ENCODE data around the gene GRK5.

GRK5 gene

GRCh38 chr10:119210633-119211032 lies 3.3 kb downstream of the GRK5 start:
- Histone ChIP-seq H3K36me3 (ENCODE audit: control insufficient read depth, insufficient read depth, low read length) (no peaks in the 10 kb centered on the region), H3K27ac (ENCODE audit: low read depth, low read length) (no peak overlapping the region), H3K4me1 (ENCODE audit: control insufficient read depth, insufficient read depth, low read length) (peaks cover 28% of the 10 kb centered on the region), H3K27me3 (ENCODE audit: control insufficient read depth, insufficient read depth, low read length) (peaks cover 18% of the 10 kb centered on the region), H3K9me3 (ENCODE audit: control insufficient read depth, insufficient read depth, low read length) (no peaks in the 10 kb centered on the region), H3K9ac (ENCODE audit: low read depth, low read length) (no peak overlapping the region), H3K4me3 (ENCODE audit: low read depth, low read length) (no peak overlapping the region)

GRCh38 chr10:119211176-119211575 lies 3.8 kb downstream of the GRK5 start:
- Histone ChIP-seq H3K27me3 (ENCODE audit: control insufficient read depth, insufficient read depth, low read length) (peaks cover 18% of the 10 kb centered on the region), H3K4me3 (ENCODE audit: low read depth, low read length) (no peak overlapping the region), H3K27ac (ENCODE audit: low read depth, low read length) (no peak overlapping the region), H3K36me3 (ENCODE audit: control insufficient read depth, insufficient read depth, low read length) (no peaks in the 10 kb centered on the region), H3K4me1 (ENCODE audit: control insufficient read depth, insufficient read depth, low read length) (peaks cover 28% of the 10 kb centered on the region), H3K9me3 (ENCODE audit: control insufficient read depth, insufficient read depth, low read length) (no peaks in the 10 kb centered on the region), H3K9ac (ENCODE audit: low read depth, low read length) (no peak overlapping the region)

DNA sequence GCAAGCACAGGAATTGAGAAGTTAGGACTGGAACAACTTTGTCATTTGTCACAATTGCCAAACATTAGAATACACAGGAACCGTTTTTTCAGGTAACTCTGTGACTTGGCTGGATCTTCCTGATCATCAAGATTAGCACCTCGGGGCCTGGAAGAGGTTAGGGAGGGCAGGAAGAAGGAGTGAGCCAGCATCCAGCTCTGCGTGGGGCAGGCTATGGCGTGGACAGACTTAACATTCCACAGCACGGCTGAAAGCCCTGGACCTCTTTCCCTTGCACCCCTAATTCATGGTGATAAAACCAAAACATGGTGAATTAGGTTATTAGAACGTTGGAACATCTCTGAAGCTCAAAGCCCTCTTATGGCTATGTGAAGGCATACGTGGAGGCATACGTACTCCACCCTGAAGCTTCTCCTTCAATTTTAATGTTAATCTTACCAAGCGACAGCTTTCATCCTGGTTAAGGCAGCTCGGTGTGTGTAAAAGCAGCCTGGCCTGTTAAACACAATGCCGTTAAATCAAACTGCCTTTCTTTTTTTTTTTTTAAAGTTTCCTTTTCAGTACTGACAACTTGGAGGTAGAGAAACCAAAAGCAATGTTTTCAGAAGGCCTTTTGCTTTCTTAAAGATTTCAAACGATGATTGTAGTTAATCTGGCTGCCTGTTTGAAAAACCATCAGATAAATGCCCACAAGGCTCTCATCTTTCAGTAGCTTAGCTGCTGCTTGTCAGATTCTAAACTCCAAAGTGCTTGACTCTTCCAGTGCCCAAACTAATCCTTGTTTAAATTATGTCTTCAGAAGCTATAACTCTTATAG lies 4.5 kb downstream of the GRK5 start:
- Histone ChIP-seq H3K36me3 (ENCODE audit: control insufficient read depth, insufficient read depth, low read length) (no peaks in the 10 kb centered on the region), H3K9ac (ENCODE audit: low read depth, low read length) (no peak overlapping the region), H3K4me3 (ENCODE audit: low read depth, low read length) (no peak overlapping the region), H3K4me1 (ENCODE audit: control insufficient read depth, insufficient read depth, low read length) (peaks cover 28% of the 10 kb centered on the region), H3K9me3 (ENCODE audit: control insufficient read depth, insufficient read depth, low read length) (no peaks in the 10 kb centered on the region), H3K27me3 (ENCODE audit: control insufficient read depth, insufficient read depth, low read length) (peaks cover 18% of the 10 kb centered on the region), H3K27ac (ENCODE audit: low read depth, low read length) (no peak overlapping the region)

- Histone ChIP-seq H3K36me3 (ENCODE audit: control insufficient read depth, insufficient read depth, low read length) (no peaks in the 10 kb centered on the region), H3K27me3 (ENCODE audit: control insufficient read depth, insufficient read depth, low read length) (no peaks in the 10 kb centered on the region), H3K27ac (ENCODE audit: low read depth, low read length) (no peak overlapping the region), H3K4me3 (ENCODE audit: low read depth, low read length) (no peak overlapping the region), H3K4me1 (ENCODE audit: control insufficient read depth, insufficient read depth, low read length) (peaks cover 20% of the 10 kb centered on the region), H3K9me3 (ENCODE audit: control insufficient read depth, insufficient read depth, low read length) (no peaks in the 10 kb centered on the region), H3K9ac (ENCODE audit: low read depth, low read length) (no peak overlapping the region)
These were observed 8.0 kb downstream of the GRK5 start for GRCh38 chr10:119215371-119215770.

DNA sequence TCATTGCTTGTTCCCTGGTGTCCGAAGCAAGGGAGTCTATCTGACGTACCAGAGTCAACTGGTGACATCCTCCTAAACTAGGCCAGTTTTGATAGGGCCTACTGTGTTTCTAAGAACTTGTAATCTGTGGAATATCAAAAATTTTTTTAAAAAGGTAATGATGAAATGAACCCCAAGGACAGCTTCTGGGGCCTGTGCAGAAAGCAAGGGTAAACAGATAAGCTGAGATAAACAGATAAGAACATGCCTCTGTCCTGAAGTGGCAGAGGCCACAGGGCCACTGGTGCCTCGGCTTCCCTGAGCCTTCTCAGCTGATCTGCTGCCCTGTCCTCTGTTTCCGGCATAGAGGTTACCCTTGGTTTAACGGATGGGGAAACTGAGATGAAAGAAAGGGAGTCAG lies 8.8 kb downstream of the GRK5 start:
- Histone ChIP-seq H3K9me3 (ENCODE audit: control insufficient read depth, insufficient read depth, low read length) (no peaks in the 10 kb centered on the region), H3K4me3 (ENCODE audit: low read depth, low read length) (no peak overlapping the region), H3K36me3 (ENCODE audit: control insufficient read depth, insufficient read depth, low read length) (no peaks in the 10 kb centered on the region), H3K27me3 (ENCODE audit: control insufficient read depth, insufficient read depth, low read length) (no peaks in the 10 kb centered on the region), H3K27ac (ENCODE audit: low read depth, low read length) (no peak overlapping the region), H3K9ac (ENCODE audit: low read depth, low read length) (no peak overlapping the region), H3K4me1 (ENCODE audit: control insufficient read depth, insufficient read depth, low read length) (peaks cover 20% of the 10 kb centered on the region)

GRCh38 chr10:119217401-119217800 lies 10.0 kb downstream of the GRK5 start:
- H3K9ac ChIP-seq (ENCODE audit: low read depth, low read length), result no peak overlapping the region
- no peak overlapping the region for H3K4me3 ChIP-seq (ENCODE audit: low read depth, low read length)
- no peak overlapping the region for H3K27ac ChIP-seq (ENCODE audit: low read depth, low read length)
- H3K36me3 ChIP-seq (ENCODE audit: control insufficient read depth, insufficient read depth, low read length), result no peaks in the 10 kb centered on the region
- peaks cover 19% of the 10 kb centered on the region for H3K4me1 ChIP-seq (ENCODE audit: control insufficient read depth, insufficient read depth, low read length)
- no peaks in the 10 kb centered on the region for H3K27me3 ChIP-seq (ENCODE audit: control insufficient read depth, insufficient read depth, low read length)
- H3K9me3 ChIP-seq (ENCODE audit: control insufficient read depth, insufficient read depth, low read length), result no peaks in the 10 kb centered on the region

GRCh38 chr10:119217991-119218490 lies 10.7 kb downstream of the GRK5 start:
- no peak overlapping the region for H3K9ac ChIP-seq (ENCODE audit: low read depth, low read length)
- H3K4me1 ChIP-seq (ENCODE audit: control insufficient read depth, insufficient read depth, low read length), result peaks cover 19% of the 10 kb centered on the region
- H3K27me3 ChIP-seq (ENCODE audit: control insufficient read depth, insufficient read depth, low read length), result no peaks in the 10 kb centered on the region
- no peak overlapping the region for H3K4me3 ChIP-seq (ENCODE audit: low read depth, low read length)
- H3K27ac ChIP-seq (ENCODE audit: low read depth, low read length), result no peak overlapping the region
- no peaks in the 10 kb centered on the region for H3K9me3 ChIP-seq (ENCODE audit: control insufficient read depth, insufficient read depth, low read length)
- H3K36me3 ChIP-seq (ENCODE audit: control insufficient read depth, insufficient read depth, low read length), result no peaks in the 10 kb centered on the region

GRCh38 chr10:119219871-119220270 lies 12.5 kb downstream of the GRK5 start:
- peaks cover 19% of the 10 kb centered on the region for H3K4me1 ChIP-seq (ENCODE audit: control insufficient read depth, insufficient read depth, low read length)
- no peaks in the 10 kb centered on the region for H3K27me3 ChIP-seq (ENCODE audit: control insufficient read depth, insufficient read depth, low read length)
- no peaks in the 10 kb centered on the region for H3K36me3 ChIP-seq (ENCODE audit: control insufficient read depth, insufficient read depth, low read length)
- no peaks in the 10 kb centered on the region for H3K9me3 ChIP-seq (ENCODE audit: control insufficient read depth, insufficient read depth, low read length)
- H3K9ac ChIP-seq (ENCODE audit: low read depth, low read length), result no peak overlapping the region
- no peak overlapping the region for H3K4me3 ChIP-seq (ENCODE audit: low read depth, low read length)
- H3K27ac ChIP-seq (ENCODE audit: low read depth, low read length), result no peak overlapping the region

DNA sequence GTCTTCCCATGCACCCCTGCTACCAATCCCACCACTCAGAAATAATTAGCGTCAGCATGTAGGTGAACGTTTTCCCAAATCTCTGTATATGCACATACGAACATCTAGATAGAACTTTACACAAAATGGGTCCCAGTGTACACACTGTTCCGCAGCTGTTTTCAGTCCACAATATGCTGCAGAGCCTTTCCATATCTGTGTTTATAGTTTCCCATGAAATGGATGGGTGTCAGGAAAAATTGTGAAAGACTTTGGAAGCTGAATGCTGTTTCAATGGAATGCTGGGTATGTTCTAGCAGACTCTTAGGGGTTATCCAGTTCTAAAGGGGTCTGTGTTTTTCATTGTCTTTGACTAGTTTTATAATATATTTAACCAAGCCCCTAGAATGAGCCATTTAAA lies 13.8 kb downstream of the GRK5 start:
- H3K27ac ChIP-seq (ENCODE audit: low read depth, low read length), result no peak overlapping the region

DNA sequence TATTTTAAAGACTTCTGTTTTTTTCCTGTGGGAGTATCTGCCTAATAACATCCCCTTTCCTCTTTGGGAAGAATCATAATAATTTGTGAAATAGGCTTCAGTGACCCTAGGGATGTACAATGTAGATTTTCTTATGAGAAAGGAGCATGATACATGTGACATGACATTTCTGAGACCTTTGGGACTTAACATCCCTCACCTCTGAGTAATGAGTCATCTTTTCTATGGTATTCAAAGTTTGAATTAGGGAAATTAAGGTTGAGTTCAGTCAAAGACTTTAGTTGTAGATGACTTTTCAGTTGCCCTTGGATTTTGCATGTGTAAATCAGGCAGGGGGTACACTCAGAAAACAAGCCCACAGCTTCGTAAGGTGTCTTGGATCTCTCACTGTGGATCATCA lies 14.3 kb downstream of the GRK5 start:
- no peaks in the 10 kb centered on the region for H3K27me3 ChIP-seq (ENCODE audit: control insufficient read depth, insufficient read depth, low read length)
- no peak overlapping the region for H3K9ac ChIP-seq (ENCODE audit: low read depth, low read length)
- H3K4me1 ChIP-seq (ENCODE audit: control insufficient read depth, insufficient read depth, low read length), result peaks cover 19% of the 10 kb centered on the region
- H3K27ac ChIP-seq (ENCODE audit: low read depth, low read length), result peak overlapping the region; percentile 14
- H3K4me3 ChIP-seq (ENCODE audit: low read depth, low read length), result no peak overlapping the region
- H3K9me3 ChIP-seq (ENCODE audit: control insufficient read depth, insufficient read depth, low read length), result no peaks in the 10 kb centered on the region
- no peaks in the 10 kb centered on the region for H3K36me3 ChIP-seq (ENCODE audit: control insufficient read depth, insufficient read depth, low read length)

More for the DNA sequence above, 13.8 kb downstream of the GRK5 start:
- H3K36me3 ChIP-seq (ENCODE audit: control insufficient read depth, insufficient read depth, low read length), result no peaks in the 10 kb centered on the region
- no peaks in the 10 kb centered on the region for H3K27me3 ChIP-seq (ENCODE audit: control insufficient read depth, insufficient read depth, low read length)
- no peak overlapping the region for H3K4me3 ChIP-seq (ENCODE audit: low read depth, low read length)
- H3K9me3 ChIP-seq (ENCODE audit: control insufficient read depth, insufficient read depth, low read length), result no peaks in the 10 kb centered on the region
- H3K9ac ChIP-seq (ENCODE audit: low read depth, low read length), result no peak overlapping the region
- H3K4me1 ChIP-seq (ENCODE audit: control insufficient read depth, insufficient read depth, low read length), result peaks cover 19% of the 10 kb centered on the region

DNA sequence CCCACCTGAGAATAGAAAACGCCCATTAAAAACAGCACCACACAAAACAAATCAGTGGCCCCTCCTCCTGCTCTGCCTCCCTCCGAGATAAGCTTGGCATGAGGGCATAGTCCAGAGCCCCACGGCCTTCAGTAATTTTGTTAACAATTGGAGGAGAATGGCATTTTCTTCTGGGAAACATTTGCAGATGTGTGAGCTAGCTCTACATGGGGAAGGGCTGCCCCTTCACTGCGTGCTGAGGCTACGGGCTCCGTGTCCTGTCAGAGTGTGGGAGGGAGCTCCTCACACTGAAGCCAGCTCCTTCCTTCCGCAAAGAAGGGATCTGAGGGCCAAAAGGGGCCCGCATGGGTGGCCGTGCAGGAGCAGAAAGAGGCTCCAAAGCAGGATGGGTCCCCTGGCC lies 15.2 kb downstream of the GRK5 start:
- H3K36me3 ChIP-seq (ENCODE audit: control insufficient read depth, insufficient read depth, low read length), result no peaks in the 10 kb centered on the region
- H3K9me3 ChIP-seq (ENCODE audit: control insufficient read depth, insufficient read depth, low read length), result no peaks in the 10 kb centered on the region
- peaks cover 19% of the 10 kb centered on the region for H3K4me1 ChIP-seq (ENCODE audit: control insufficient read depth, insufficient read depth, low read length)
- H3K27me3 ChIP-seq (ENCODE audit: control insufficient read depth, insufficient read depth, low read length), result no peaks in the 10 kb centered on the region
- H3K27ac ChIP-seq (ENCODE audit: low read depth, low read length), result no peak overlapping the region
- no peak overlapping the region for H3K9ac ChIP-seq (ENCODE audit: low read depth, low read length)
- no peak overlapping the region for H3K4me3 ChIP-seq (ENCODE audit: low read depth, low read length)
